HG02973 (cell line): ENCODE data around the gene NHEJ1.

Source experiments
- ATAC-seq: cut with Tn5 transposase; IDR thresholded peaks from one replicate; pipeline ENCODE4 v1.9.1; 2021; ENCODE audit warnings: moderate library complexity; ENCODE audit not compliant: unreplicated experiment

NHEJ1 gene

DNA sequence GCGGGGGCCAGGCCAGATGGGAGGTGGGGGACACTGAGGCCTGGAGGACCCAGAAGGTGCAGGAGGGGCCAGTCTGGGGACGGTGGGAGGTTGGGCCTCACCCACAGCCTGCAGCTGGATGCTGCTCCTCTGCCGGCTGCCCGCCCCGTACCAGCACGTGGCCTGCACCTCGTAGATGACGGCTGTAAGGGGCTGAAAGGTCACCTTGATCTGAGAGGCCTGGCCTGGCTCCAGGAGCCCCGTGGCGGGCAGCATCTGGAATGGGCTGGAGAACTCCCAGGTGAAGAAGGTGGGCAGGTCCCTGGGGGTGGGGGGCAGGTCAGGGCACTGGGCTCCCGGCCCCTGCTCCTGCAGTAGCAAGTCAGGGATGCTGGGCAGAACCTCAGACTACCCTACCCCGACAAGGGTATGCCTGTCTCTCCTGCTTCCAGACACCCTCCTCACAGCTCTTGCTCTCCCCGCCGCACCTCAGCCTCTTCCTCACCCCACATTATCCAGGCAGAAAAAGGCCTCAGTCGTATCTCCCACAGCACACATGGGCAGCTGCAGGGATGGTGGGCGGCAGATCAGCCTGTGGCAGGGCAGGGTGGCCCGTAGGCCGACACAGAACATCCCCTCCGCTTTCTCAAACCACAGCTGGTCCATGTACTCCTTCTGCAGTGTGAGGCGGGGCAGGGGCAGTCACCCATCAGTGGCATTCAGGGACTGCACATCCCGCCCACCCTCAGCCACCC, 129.4 kb downstream of the NHEJ1 start:
- ATAC-seq = no peak

DNA sequence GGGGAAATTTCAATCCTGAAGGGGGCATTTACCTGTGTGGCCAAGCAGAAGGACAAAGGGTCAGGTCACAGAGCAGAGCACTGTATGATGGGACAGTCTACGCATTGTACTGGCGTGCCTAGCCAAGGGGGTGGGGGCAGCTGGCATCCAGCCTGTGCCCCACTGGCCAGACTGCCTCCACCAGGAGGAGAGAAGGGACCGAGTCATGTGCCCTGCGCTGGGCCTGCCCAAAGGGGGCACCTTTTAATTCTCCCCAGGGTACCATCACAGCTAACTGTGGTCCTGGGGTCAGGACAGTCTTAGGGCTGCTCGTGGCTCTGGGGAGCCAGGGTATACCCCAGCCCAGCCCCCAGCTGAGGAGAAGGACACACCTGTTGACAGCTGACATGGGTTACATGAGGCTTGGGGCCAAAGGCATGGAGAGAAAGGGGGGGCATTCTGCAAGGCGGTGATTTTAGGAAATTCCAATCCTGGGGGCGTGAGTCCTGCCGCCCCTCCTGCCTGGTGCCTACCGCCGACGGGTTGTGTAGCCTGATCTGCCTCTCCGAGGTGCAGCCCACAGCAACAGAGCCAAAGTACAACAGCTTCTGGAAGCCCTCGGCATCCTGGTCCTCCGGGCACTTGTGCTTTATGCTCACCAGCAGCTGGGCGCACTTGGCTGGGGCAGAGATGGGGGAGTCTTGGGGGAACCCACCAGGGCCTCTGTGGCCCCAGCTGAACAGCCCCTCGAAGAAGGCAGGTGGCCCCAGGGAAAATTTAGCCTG, 130.3 kb downstream of the NHEJ1 start:
- no peak for ATAC-seq

DNA sequence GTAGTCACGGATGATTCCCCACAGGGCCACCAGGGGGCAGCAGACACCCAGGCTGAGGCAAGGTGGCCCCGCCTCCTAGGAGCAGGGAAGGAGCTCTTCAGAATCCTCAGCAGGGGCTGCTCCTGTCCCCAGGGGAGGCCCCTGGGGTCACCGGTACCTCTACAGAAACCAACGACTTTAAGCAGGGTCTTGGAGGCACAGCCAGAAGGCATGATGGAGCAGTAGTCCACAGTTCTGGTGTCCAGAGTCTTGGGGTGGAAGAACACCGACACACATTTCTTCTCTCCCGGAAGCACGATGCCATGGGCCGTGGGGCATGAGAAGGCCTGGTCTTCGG, 130.8 kb downstream of the NHEJ1 start:
- ATAC-seq = peak; percentile 79

DNA sequence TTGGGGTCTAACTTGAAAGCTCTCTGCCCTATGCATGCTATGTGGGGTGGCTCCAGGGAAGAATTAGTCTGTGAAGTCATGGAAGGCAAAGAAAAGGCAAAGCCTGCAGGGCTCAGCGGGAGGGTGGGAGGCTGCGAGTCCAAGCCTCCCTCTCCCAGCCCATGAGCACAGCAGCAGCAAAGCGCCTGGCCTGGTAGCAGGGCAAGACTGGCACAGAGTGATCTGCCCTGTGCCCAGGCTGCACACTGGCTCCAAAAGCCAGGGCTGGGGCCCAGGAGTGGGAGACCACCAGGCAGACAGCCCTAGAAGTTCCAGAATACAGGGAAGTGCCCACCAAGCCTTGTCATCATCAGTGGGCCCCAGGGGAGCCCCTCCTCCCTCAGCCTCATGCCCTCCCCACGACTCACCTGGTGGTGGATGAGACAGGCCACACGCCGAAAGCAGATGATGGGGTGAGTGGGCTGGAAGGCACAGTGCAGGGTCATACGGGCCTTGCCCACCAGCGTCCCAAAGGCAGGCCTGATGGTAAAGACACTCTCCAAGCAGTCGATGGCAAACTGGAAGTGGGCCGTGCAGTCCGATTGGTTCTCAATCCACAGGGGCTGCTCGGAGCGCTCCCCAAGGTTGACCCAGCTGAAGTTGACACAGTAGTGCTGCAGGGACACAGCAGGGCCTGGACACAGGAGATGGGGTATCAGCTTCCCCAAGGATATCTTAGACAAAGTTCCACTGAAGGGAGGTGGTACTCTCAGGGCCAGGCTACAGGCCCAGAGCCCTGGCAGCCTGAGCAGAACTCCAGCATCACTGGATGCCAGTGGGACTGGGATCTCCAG, 131.4 kb downstream of the NHEJ1 start:
- ATAC-seq = no peak

DNA sequence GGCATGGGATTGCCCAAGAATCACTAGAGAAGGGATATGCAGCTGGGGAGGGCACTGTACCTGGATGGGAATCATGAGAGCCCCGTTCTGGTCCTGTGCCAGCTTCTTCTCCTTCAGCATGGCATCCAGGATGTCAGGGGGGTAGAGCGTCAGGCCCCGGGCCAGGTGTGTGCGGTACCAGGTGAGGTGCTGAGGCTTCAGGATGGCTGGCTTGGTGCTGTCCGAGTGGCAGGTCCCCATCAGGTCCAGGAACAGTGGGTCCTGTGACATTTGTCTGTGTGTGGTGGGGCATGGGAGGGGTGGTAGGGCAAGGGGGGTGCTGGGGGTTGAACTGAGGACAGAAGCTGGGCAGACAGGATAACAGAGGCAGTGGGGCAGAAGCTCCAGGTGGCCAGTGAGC, 132.5 kb downstream of the NHEJ1 start:
- ATAC-seq = no peak

DNA sequence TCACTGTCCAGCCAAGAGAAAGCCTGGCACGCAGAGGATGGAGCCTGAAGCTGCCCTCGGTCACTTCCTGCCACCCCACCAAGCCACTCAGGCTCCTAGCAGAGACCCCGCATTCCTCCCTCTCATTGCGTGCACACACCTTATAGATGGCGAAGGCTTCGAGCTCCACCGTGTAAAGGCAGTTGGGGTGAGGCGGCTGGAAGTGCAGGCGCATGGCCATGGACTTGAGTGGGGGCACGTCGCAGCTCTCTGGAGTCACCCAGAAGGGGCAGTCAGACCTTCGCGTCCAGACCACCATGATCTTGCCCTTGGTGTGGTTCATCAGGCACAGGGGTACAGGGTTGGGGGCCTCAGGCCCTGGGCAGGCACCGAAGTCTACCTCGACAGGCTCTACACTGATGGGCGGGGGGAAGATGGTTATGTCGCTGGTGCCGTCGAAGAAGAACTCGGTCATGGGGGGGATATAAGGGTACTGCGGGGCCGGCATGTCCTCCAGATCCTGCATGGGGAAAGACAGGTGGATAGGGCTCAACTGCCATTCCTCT, 133.0 kb downstream of the NHEJ1 start:
- ATAC-seq = no peak

DNA sequence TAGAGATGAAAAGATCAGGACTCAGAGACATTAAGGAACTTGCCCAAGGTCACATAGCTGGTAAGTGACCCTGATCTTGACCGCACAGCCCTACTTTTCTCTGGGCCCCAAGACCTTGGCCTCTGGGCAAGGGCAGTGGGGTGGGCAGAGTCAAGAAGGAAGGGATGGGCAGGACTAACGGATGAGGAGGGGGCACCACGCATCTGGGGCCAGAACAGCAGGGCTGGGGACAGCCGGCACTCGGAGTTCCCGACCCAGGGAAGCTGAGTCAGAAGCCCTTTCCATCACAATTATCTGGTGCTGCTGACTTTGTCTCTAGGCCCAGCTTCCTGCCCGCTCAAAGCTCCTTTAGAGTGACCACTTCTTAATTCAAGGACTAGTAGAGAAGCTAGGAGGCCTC, 133.7 kb downstream of the NHEJ1 start:
- no peak for ATAC-seq

DNA sequence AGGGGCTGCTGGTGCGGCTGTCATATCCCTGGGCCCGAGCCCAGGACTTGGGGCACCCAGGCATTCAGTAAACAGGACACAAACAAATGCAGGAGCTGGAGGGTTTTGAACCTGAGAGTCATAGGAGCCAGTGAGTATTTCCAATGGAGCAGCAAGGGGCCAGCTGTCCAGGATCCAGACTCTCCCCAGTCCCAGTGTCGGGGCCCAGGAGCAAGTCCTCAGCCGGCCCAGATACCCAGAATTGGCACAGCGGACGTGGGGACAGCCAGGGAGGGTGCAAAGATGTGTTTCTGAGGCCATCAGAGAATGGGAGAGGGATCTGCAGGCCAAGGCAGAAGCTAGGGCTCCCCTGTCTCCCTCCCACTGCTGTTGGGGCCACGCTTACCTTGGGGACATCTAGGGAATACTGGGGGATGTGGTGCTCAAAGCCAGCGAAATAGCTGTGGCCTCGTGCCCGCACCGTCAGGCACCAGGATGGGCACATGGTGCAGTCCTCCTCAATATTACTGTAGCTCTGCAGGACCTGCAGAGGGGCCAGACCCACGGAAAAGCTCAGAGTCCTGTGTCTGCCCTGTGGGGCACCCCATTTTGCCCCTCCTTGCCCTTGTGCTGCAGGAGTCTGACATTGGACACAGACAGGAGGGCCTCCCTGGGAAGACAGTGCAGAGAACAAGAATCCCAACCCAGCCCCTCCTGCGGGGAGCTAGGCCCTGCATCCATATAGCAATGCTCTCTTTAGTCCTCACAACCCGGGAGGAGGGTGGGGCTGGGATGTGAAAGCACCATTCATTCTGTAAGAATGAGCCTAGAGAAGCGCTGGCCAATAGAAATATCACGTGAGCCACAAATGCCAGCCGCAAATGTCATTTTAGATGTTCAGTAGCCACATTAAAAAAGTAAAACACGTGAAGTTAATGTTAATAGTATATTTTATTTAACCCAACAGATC, 134.7 kb downstream of the NHEJ1 start:
- no peak for ATAC-seq
